CD4-positive, alpha-beta T cell treated with Interleukin-15 for 1 hour (primary cell): Measurements from ENCODE around the gene CACHD1.

Experiments
- DNase-seq: peaks from one replicate; pipeline ENCODE4 v3.0.0-alpha.2; 2020

The CACHD1 gene

GRCh38 chr1:64498325-64498724 is 28.4 kb downstream of the CACHD1 start:
- DNase-seq = no peak

- DNase-seq = no peak
These were observed 29.1 kb downstream of the CACHD1 start for GRCh38 chr1:64499011-64499410.

GRCh38 chr1:64499966-64500365 is 30.0 kb downstream of the CACHD1 start:
- no peak for DNase-seq

GRCh38 chr1:64502083-64502482 is 32.2 kb downstream of the CACHD1 start:
- no peak for DNase-seq

- DNase-seq = no peak
These were observed 33.0 kb downstream of the CACHD1 start for GRCh38 chr1:64502931-64503330.

GRCh38 chr1:64505232-64505943 is 35.5 kb downstream of the CACHD1 start:
- DNase-seq = peak; percentile 46

- DNase-seq = peak; percentile 25
These were observed 36.2 kb downstream of the CACHD1 start for GRCh38 chr1:64505944-64506655.

- DNase-seq = no peak
These were observed 38.7 kb downstream of the CACHD1 start for GRCh38 chr1:64508629-64509028.

- DNase-seq = no peak
These were observed 41.1 kb downstream of the CACHD1 start for GRCh38 chr1:64511044-64511443.

- DNase-seq = peak; percentile 44
These were observed 42.3 kb downstream of the CACHD1 start for GRCh38 chr1:64512206-64512605.

GRCh38 chr1:64513545-64513944 is 43.6 kb downstream of the CACHD1 start:
- DNase-seq = no peak

GRCh38 chr1:64514197-64514765 is 44.4 kb downstream of the CACHD1 start:
- no peak for DNase-seq

- no peak for DNase-seq
These were observed 45.5 kb downstream of the CACHD1 start for GRCh38 chr1:64515427-64515826.

- DNase-seq = no peak
These were observed 46.4 kb downstream of the CACHD1 start for GRCh38 chr1:64516301-64516700.

GRCh38 chr1:64516803-64517568 is 47.1 kb downstream of the CACHD1 start:
- no peak for DNase-seq

GRCh38 chr1:64517640-64518039 is 47.7 kb downstream of the CACHD1 start:
- DNase-seq = no peak

GRCh38 chr1:64518692-64519481 is 49.0 kb downstream of the CACHD1 start:
- DNase-seq = no peak

- no peak for DNase-seq
These were observed 50.0 kb downstream of the CACHD1 start for GRCh38 chr1:64519901-64520300.

- no peak for DNase-seq
These were observed 52.8 kb downstream of the CACHD1 start for GRCh38 chr1:64522740-64523139.

- DNase-seq = no peak
These were observed 53.7 kb downstream of the CACHD1 start for GRCh38 chr1:64523413-64524337.

GRCh38 chr1:64524614-64525013 is 54.7 kb downstream of the CACHD1 start:
- DNase-seq = no peak
